HG03575 (cell line): Measurements from ENCODE around the gene PDLIM5.
"Not testable (repeated sequence)": the region's sequence is repeated elsewhere in the genome, so short reads cannot be mapped to it uniquely, and the experiment has no call there.

Experiments
- ATAC-seq: cut with Tn5 transposase; IDR thresholded peaks from one replicate; pipeline ENCODE4 v1.9.1; 2021; ENCODE audit not compliant: unreplicated experiment, insufficient number of reproducible peaks, low FRiP score; ENCODE audit errors: extremely low read depth

PDLIM5 gene

GRCh38 chr4:94454405-94454804 lies 2.7 kb downstream of the PDLIM5 start:
- ATAC-seq = no peak

- ATAC-seq = no peak
Observed at GRCh38 chr4:94455081-94455480, 3.3 kb downstream of the PDLIM5 start.

- no peak for ATAC-seq
Observed at GRCh38 chr4:94457692-94458106, 6.0 kb downstream of the PDLIM5 start.

- no peak for ATAC-seq
Observed at GRCh38 chr4:94458682-94459081, 6.9 kb downstream of the PDLIM5 start.

DNA sequence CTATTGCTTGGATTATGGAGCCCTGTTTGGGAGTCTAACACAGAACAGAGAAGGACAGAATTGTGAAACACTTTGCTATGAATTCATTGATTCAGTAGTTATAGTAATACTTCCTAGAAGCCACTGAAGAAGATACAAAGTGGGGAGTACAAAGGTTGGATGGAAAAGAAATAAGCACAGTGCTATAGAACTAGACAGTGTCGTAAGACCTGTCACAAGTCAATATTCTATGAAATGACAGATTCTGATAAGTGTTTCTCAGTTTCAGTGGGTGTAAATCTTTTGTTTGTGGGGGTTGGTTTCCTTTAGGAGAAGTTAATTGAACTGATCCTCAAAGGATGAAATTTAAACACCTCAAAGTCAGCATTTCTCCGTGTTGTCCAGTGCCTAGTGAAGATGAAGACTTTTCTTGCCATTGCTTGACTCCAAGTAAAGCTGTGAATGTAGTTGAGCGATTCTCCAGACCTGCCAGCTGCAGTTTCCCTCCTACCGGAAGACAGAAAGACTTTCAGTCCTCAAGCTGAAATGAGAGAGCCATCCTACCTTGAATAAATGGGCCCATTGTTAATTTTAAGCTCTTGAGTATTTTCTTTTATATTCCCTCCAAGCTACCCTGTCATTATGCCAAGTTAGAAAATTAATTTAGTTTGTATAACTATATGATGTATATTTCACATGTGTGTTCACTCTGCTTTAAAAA lies 7.9 kb downstream of the PDLIM5 start:
- ATAC-seq = no peak

- no peak for ATAC-seq
Observed at GRCh38 chr4:94461506-94461905, 9.8 kb downstream of the PDLIM5 start.

DNA sequence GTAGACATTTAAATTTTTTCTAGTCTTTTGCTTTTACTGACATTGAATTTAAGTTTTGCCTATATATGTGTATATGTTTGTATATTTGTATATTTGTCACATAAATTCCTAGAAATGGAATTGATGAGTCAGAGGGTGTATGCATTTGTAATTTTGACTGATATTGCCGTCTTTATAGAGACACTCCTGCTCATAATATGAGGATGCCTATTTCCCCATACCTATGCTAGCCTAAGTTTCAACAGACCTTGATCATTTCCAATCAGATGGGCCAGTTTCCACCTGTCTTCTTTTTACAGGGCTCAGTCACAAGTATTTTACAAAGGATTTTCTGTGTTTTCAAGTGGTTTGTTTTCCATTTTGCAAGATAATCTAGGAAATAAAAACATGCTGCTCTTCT lies 10.8 kb downstream of the PDLIM5 start:
- ATAC-seq = no peak

DNA sequence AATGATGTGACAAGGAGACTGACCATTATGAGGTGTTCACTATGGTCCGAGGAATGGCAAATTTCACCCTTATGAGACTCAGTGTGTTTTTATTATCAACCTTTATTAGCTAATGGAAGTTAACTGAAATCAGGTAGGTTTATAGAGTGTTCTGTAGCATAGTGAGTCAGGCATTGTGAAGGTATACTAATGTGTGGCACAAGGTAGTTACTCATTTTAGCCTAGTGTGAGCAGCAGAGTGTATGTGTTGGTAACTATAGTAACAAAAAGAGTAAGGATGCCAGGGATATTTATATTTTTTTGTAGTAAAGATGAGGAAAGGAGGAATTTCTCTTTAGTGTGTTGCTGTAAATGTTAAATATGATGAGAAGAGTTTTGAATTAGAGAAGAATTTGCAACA lies 12.0 kb downstream of the PDLIM5 start:
- ATAC-seq = no peak

- ATAC-seq = no peak
Observed at GRCh38 chr4:94466371-94466770, 14.6 kb downstream of the PDLIM5 start.

- ATAC-seq = no peak
Observed at GRCh38 chr4:94466923-94467322, 15.2 kb downstream of the PDLIM5 start.

DNA sequence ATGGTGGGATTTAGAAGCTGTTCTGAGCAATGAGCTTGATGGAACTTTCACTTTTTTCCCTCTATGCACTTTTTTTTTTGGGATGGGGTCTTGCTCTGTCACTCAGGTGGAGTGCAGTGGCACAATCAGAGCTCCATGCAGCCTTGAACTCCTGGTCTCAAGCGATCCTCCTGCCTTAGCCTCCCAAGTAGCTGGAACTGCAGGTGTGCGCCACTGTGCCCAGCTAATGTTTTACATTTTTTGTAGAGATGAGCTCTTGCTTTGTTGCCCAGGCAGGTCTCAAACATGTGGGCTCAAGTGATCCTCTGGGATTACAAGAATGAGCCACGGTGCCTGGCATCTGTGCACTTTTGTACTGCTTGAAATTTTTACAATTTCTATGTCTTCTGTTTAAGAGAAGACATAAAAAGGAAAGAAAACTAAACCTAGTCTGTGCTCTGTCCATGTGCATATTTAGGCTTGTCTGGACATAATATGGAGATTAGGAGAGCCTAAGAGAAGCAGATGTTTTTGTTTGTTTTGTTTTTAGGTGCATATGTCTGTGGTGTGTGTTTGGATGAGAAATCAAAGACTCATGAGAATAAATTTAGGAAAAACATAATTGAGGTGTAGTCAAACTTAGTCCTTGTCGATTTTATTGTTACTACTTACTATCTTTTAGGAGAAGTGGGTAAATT lies 16.5 kb downstream of the PDLIM5 start:
- no peak for ATAC-seq

- ATAC-seq = no peak
Observed at GRCh38 chr4:94469221-94469784, 17.6 kb downstream of the PDLIM5 start.

- no peak for ATAC-seq
Observed at GRCh38 chr4:94470132-94470531, 18.4 kb downstream of the PDLIM5 start.

- not testable (repeated sequence) for ATAC-seq
Observed at GRCh38 chr4:94470782-94471181, 19.0 kb downstream of the PDLIM5 start.

DNA sequence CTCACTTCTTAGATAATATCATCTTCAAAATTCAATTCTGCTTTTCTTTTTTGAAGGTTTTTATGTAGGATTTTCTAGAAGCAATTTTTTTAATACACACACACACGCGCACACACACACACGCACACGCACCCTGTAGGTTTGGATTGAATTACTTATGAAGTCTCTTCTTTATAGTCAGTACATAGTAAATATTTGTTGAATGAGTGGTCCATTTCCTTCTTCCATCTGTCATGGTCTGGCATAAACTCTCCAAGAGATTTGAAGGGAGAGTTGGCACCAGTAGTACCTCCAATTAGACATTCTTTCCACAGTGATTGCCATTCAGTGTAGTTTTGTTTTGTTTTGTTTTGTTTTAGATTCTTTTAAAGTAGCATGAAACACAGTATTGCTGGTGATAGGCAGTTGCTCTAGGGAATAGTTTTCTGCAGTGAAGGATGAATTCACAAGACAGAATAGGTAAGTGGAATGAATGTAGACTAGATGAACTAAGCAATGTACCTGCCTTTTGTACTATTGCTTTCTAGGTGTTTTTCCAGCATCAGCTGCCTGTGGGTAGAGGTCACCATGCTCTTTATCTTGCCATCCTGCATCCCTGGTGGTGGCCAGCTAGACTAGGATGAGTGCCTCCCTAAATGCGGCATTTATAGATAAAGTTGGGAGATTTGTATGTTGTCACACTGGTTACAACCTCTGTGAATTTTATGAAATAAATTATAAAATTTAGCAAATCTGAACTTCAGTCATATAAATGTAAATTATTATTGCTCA lies 20.5 kb downstream of the PDLIM5 start:
- no peak for ATAC-seq

DNA sequence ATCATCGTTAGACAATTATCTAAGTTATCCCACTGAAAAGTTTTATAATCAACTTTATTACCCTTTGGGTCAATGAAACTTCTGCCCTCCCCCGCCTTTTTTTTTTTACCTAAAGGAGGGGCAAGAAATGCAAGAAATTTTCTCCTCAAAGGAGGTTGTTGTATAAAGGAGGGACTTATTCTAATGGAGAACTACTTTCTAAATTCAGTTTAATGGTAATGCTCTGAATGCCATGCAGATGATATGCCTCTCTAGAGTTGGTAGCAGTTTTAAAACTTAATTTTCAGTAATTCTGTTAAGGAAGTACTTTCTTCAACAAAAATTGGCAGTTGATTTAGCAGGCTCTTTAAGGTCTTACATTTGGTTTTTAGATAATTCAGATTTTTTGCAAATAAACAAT lies 23.3 kb downstream of the PDLIM5 start:
- ATAC-seq = no peak

DNA sequence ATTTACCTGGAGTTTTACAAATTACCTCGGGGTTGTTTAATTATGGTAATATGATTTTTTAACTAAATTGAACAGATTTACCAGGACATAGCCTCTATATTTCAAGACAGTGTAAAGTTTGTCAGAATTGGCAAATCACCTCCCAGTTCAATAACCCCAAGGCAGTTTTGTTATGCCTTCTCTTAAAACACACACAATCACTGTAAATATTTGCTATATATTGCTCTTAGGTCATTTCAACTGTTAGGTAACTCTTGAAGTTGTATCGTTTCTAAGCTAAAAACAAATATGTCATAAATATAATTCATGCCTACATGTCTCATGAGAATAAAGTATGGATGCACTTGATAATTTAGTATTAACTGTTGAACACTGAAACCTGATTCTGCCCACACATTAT lies 24.1 kb downstream of the PDLIM5 start:
- no peak for ATAC-seq

DNA sequence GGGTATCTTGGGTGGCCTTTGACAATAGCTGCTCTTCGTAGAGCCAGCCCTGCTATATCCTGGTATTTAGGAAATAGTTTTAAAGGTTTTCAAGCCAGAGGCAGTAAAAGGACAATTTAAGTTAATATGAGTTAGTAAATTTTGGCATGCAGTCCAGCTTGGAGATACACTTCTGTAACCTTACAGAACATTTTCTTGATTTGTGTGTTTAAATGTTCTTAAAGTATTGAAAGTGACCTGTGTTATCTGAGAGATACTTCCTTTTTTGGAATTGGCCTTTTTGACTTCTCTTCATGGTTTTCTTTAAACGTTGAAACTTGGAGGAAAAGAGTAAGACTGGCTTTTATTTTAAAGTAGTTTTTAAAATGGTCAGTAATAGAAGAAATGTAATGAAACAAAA lies 25.5 kb downstream of the PDLIM5 start:
- no peak for ATAC-seq

GRCh38 chr4:94478805-94479204 lies 27.1 kb downstream of the PDLIM5 start:
- not testable (repeated sequence) for ATAC-seq
